H1 (cell line): Measurements from ENCODE around the gene SMARCA2. TPM values are rescaled to one million over a fixed set of nuclear protein-coding genes. Genes with fewer than 3 reads are reported as not detected.

Source experiments
- E2F6 ChIP-seq: IDR thresholded peaks from 2 replicates; pipeline ENCODE4 v1.6.1; 2012; ENCODE audit warnings: inconsistent platforms
- SP1 ChIP-seq: IDR thresholded peaks from 2 replicates; pipeline ENCODE4 v1.6.1; 2011; ENCODE audit warnings: low read depth, low read length
- polyA plus RNA-seq, 7 experiments: library from polyadenylated mRNA; depleted of rRNA in 3 of 7; stranded (reverse) in 5 of 7; unstranded in 2 of 7; fragments of >200 nt in 5 of 7; fragments of 200-250 nt in 2 of 7; gene quantifications; 1 replicate in 5 of 7; 2 replicates in 1 of 7; 4 replicates in 1 of 7; pipeline versions ENCODE4 v1.2.1 to v1.2.3, GENCODE V29; 2011 to 2013; ENCODE audit warnings: missing spikeins in 2 of 7, mixed read lengths in 2 of 7
- total RNA-seq: library from RNA; stranded (reverse); fragmentation: NEBNext Ultra II Directional; extraction: Animal tissue kit (Norgen Biotek cat#: 25700); gene quantifications from 2 replicates; pipeline ENCODE4 v1.2.1, GENCODE V29; 2021

SMARCA2 gene
- total and polyA plus RNA-seq, 2 of the 8 experiments (the other 6 are each of a cell fraction or from before 2014, with no cell fraction given), result 6.3 to 21.7 TPM

GRCh38 chr9:2117527-2117926 is 102.4 kb downstream of the SMARCA2 start (continued):
- no peak for TF ChIP-seq E2F6
- no peak for TF ChIP-seq SP1
